Effector memory CD8-positive, alpha-beta T cell (primary cell): ENCODE data around the gene FAM83B.
"Not testable (repeated sequence)": the region's sequence is repeated elsewhere in the genome, so short reads cannot be mapped to it uniquely, and the experiment has no call there.

Experiments
- ATAC-seq: fragments of 150-1000 bp; cut with Tn5 transposase; replicated peaks from 2 replicates; pipeline ENCODE4 v1.10.0; 2021; ENCODE audit warnings: mild to moderate bottlenecking, moderate library complexity
- DNase-seq, 3 experiments: peaks; one replicate each; pipeline ENCODE4 v3.0.0; 2021
- H3K27ac Mint-ChIP-seq, 2 donors: one replicate each; pipeline ENCODE4 v1.8.0; 2022; ENCODE audit warnings: mild to moderate bottlenecking in 2 of 2, mixed read lengths in 2 of 2, moderate library complexity in 2 of 2
- H3K27me3 Mint-ChIP-seq, 2 donors: one replicate each; pipeline ENCODE4 v1.8.0; 2022; ENCODE audit warnings: mixed read lengths in 2 of 2
- H3K36me3 Mint-ChIP-seq: one replicate; pipeline ENCODE4 v1.8.0; 2022; ENCODE audit warnings: mild to moderate bottlenecking, moderate library complexity, mixed read lengths; ENCODE audit not compliant: insufficient read depth
- H3K4me1 Mint-ChIP-seq, 2 donors: one replicate each; pipeline ENCODE4 v1.8.0; 2022; ENCODE audit warnings: low read depth in 2 of 2, mixed read lengths in 2 of 2
- H3K4me3 Mint-ChIP-seq, 2 donors: one replicate each; pipeline ENCODE4 v1.8.0; 2022; ENCODE audit warnings: mild to moderate bottlenecking in 2 of 2, mixed read lengths in 2 of 2, moderate library complexity in 2 of 2
- H3K9me3 Mint-ChIP-seq, 2 donors: one replicate each; pipeline ENCODE4 v1.8.0; 2022; ENCODE audit warnings: mixed read lengths in 2 of 2
- total RNA-seq, 9 experiments: gene quantifications; one replicate each; lab custom pipeline; 2026; lab: John Stamatoyannopoulos, UW

FAM83B gene
- total RNA-seq = 0 to 0.66 (median 0) reads per million in 9 experiments

- H3K4me3 Mint-ChIP-seq = no peak within 1 kb of the TSS
- H3K36me3 Mint-ChIP-seq = no peaks in the 10 kb centered on the region
- peaks cover 12 to 16% of the 10 kb centered on the region in 2 donors for H3K9me3 Mint-ChIP-seq
- peaks cover 0 to 12% of the 10 kb centered on the region in 2 donors for H3K27me3 Mint-ChIP-seq
- no peak for ATAC-seq
- DNase-seq = no peak
- H3K27ac Mint-ChIP-seq = no peak within 1 kb of the TSS
- no peaks in the 10 kb centered on the region for H3K4me1 Mint-ChIP-seq
Observed at GRCh38 chr6:54846243-54846856, at the start of gene FAM83B. FAM83B (plus strand) TSS chr6:54846771; CDS start chr6:54870247, 23,476 bp downstream.

GRCh38 chr6:54796918-54797317, 49.7 kb upstream of the FAM83B start:
- not testable (repeated sequence) for H3K4me3 Mint-ChIP-seq, H3K27ac Mint-ChIP-seq, H3K36me3 Mint-ChIP-seq, DNase-seq, ATAC-seq, H3K4me1 Mint-ChIP-seq, H3K27me3 Mint-ChIP-seq
- H3K9me3 Mint-ChIP-seq = peaks cover 6 to 30% of the 10 kb centered on the region in 2 donors

- no peak for ATAC-seq
- no peak for DNase-seq
- Mint-ChIP-seq H3K4me3 (no peak overlapping the region), H3K27ac (no peak overlapping the region), H3K9me3 (peaks cover 5 to 36% of the 10 kb centered on the region in 2 donors), H3K4me1 (no peaks in the 10 kb centered on the region), H3K36me3 (no peaks in the 10 kb centered on the region), H3K27me3 (no peaks in the 10 kb centered on the region)
Observed at GRCh38 chr6:54800050-54800600, 46.4 kb upstream of the FAM83B start.

GRCh38 chr6:54801244-54801643, 45.3 kb upstream of the FAM83B start:
- H3K27ac Mint-ChIP-seq = no peak overlapping the region
- no peaks in the 10 kb centered on the region for H3K4me1 Mint-ChIP-seq
- no peak for DNase-seq
- H3K36me3 Mint-ChIP-seq = no peaks in the 10 kb centered on the region
- H3K9me3 Mint-ChIP-seq = peaks cover 0 to 30% of the 10 kb centered on the region in 2 donors
- H3K4me3 Mint-ChIP-seq = no peak overlapping the region
- ATAC-seq = no peak
- no peaks in the 10 kb centered on the region for H3K27me3 Mint-ChIP-seq

- Mint-ChIP-seq H3K27me3 (no peaks in the 10 kb centered on the region), H3K4me3 (no peak overlapping the region), H3K4me1 (no peaks in the 10 kb centered on the region), H3K27ac (no peak overlapping the region), H3K36me3 (no peaks in the 10 kb centered on the region), H3K9me3 (peaks cover 0 to 28% of the 10 kb centered on the region in 2 donors)
- ATAC-seq = no peak
- no peak for DNase-seq
Observed at GRCh38 chr6:54801669-54802068, 44.9 kb upstream of the FAM83B start.

- Mint-ChIP-seq H3K36me3 (no peaks in the 10 kb centered on the region), H3K4me1 (no peaks in the 10 kb centered on the region), H3K27me3 (no peaks in the 10 kb centered on the region), H3K27ac (no peak overlapping the region), H3K4me3 (no peak overlapping the region), H3K9me3 (peaks cover 0 to 27% of the 10 kb centered on the region in 2 donors)
- ATAC-seq (no peak), DNase-seq (no peak)
Observed at GRCh38 chr6:54802775-54803634, 43.6 kb upstream of the FAM83B start.

- no peaks in the 10 kb centered on the region for H3K36me3 Mint-ChIP-seq
- ATAC-seq = no peak
- peaks cover 2 to 16% of the 10 kb centered on the region in 2 donors for H3K9me3 Mint-ChIP-seq
- no peak overlapping the region for H3K4me3 Mint-ChIP-seq
- no peaks in the 10 kb centered on the region for H3K27me3 Mint-ChIP-seq
- H3K4me1 Mint-ChIP-seq = no peaks in the 10 kb centered on the region
- DNase-seq = no peak
- H3K27ac Mint-ChIP-seq = no peak overlapping the region
Observed at GRCh38 chr6:54805077-54805476, 41.5 kb upstream of the FAM83B start.

- H3K4me3 Mint-ChIP-seq = no peak overlapping the region
- H3K9me3 Mint-ChIP-seq = peaks cover 2 to 9% of the 10 kb centered on the region in 2 donors
- no peaks in the 10 kb centered on the region for H3K27me3 Mint-ChIP-seq
- no peak for DNase-seq
- H3K36me3 Mint-ChIP-seq = peaks cover 4% of the 10 kb centered on the region
- ATAC-seq = no peak
- no peaks in the 10 kb centered on the region for H3K4me1 Mint-ChIP-seq
- no peak overlapping the region for H3K27ac Mint-ChIP-seq
Observed at GRCh38 chr6:54810147-54810546, 36.4 kb upstream of the FAM83B start.

- no peak for DNase-seq
- H3K27me3 Mint-ChIP-seq = no peaks in the 10 kb centered on the region
- no peak overlapping the region for H3K4me3 Mint-ChIP-seq
- H3K27ac Mint-ChIP-seq = no peak overlapping the region
- peaks cover 4% of the 10 kb centered on the region for H3K36me3 Mint-ChIP-seq
- no peak for ATAC-seq
- peaks cover 2 to 13% of the 10 kb centered on the region in 2 donors for H3K9me3 Mint-ChIP-seq
- H3K4me1 Mint-ChIP-seq = no peaks in the 10 kb centered on the region
Observed at GRCh38 chr6:54813892-54814291, 32.7 kb upstream of the FAM83B start.

GRCh38 chr6:54817236-54817635, 29.3 kb upstream of the FAM83B start:
- no peak overlapping the region for H3K4me3 Mint-ChIP-seq
- no peaks in the 10 kb centered on the region for H3K27me3 Mint-ChIP-seq
- no peaks in the 10 kb centered on the region for H3K36me3 Mint-ChIP-seq
- DNase-seq (no peak), ATAC-seq (no peak)
- peaks cover 4 to 13% of the 10 kb centered on the region in 2 donors for H3K9me3 Mint-ChIP-seq
- H3K4me1 Mint-ChIP-seq = no peaks in the 10 kb centered on the region
- H3K27ac Mint-ChIP-seq = no peak overlapping the region

GRCh38 chr6:54817834-54818233, 28.7 kb upstream of the FAM83B start:
- DNase-seq (no peak), ATAC-seq (no peak)
- H3K4me1 Mint-ChIP-seq = no peaks in the 10 kb centered on the region
- H3K9me3 Mint-ChIP-seq = peaks cover 7 to 13% of the 10 kb centered on the region in 2 donors
- no peak overlapping the region for H3K27ac Mint-ChIP-seq
- no peaks in the 10 kb centered on the region for H3K27me3 Mint-ChIP-seq
- H3K4me3 Mint-ChIP-seq = no peak overlapping the region
- no peaks in the 10 kb centered on the region for H3K36me3 Mint-ChIP-seq

GRCh38 chr6:54824225-54824624, 22.3 kb upstream of the FAM83B start:
- H3K9me3 Mint-ChIP-seq = peaks cover 13 to 16% of the 10 kb centered on the region in 2 donors
- not testable (repeated sequence) for H3K27me3 Mint-ChIP-seq, ATAC-seq, H3K4me3 Mint-ChIP-seq, H3K27ac Mint-ChIP-seq, H3K36me3 Mint-ChIP-seq, H3K4me1 Mint-ChIP-seq, DNase-seq

- ATAC-seq = no peak
- H3K27ac Mint-ChIP-seq = no peak overlapping the region
- H3K9me3 Mint-ChIP-seq = peaks cover 14 to 23% of the 10 kb centered on the region in 2 donors
- no peaks in the 10 kb centered on the region for H3K4me1 Mint-ChIP-seq
- no peak for DNase-seq
- H3K27me3 Mint-ChIP-seq = no peaks in the 10 kb centered on the region
- H3K4me3 Mint-ChIP-seq = no peak overlapping the region
- H3K36me3 Mint-ChIP-seq = no peaks in the 10 kb centered on the region
Observed at GRCh38 chr6:54827010-54827409, 19.6 kb upstream of the FAM83B start.

GRCh38 chr6:54830216-54830615, 16.4 kb upstream of the FAM83B start:
- H3K9me3 Mint-ChIP-seq = peaks cover 16 to 21% of the 10 kb centered on the region in 2 donors
- H3K27me3 Mint-ChIP-seq = no peaks in the 10 kb centered on the region
- DNase-seq = no peak
- no peak overlapping the region for H3K27ac Mint-ChIP-seq
- H3K4me3 Mint-ChIP-seq = no peak overlapping the region
- no peaks in the 10 kb centered on the region for H3K36me3 Mint-ChIP-seq
- no peak for ATAC-seq
- H3K4me1 Mint-ChIP-seq = no peaks in the 10 kb centered on the region
